Kidney (tissue), 14 donors: ENCODE results near the gene GLP2R. TPM values are rescaled to one million over a fixed set of nuclear protein-coding genes. Genes with fewer than 3 reads are reported as not detected.

Experiments used
- DNase-seq, 5 donors: peaks; one replicate each; pipeline ENCODE4 v3.0.0-alpha.2; 2013 to 2020
- FAIRE-seq: peaks from 2 replicates; lab custom pipeline; 2012; peaks lifted over from hg19 to GRCh38; lab: Jason Lieb, UNC
- H3K27ac ChIP-seq, 2 donors: one replicate each; pipeline ENCODE4 v1.7.0; 2013; ENCODE audit warnings: low read depth in 2 of 2, low read length in 2 of 2, inconsistent platforms in 1 of 2
- H3K27me3 ChIP-seq: one replicate; pipeline ENCODE4 v1.7.1; 2013; ENCODE audit warnings: low read length, inconsistent platforms; ENCODE audit not compliant: control insufficient read depth, insufficient read depth
- H3K36me3 ChIP-seq, 3 donors: one replicate each; pipeline versions ENCODE4 v1.7.0 to v1.7.1; 2013; ENCODE audit warnings: low read length in 3 of 3, control low read depth in 1 of 3, inconsistent platforms in 1 of 3; ENCODE audit not compliant: insufficient read depth in 3 of 3, control insufficient read depth in 2 of 3
- H3K4me1 ChIP-seq, 3 donors: one replicate each; pipeline versions ENCODE4 v1.7.0 to v1.7.1; 2013; ENCODE audit warnings: low read length in 3 of 3, inconsistent platforms in 1 of 3, low read depth in 1 of 3; ENCODE audit not compliant: control insufficient read depth in 2 of 3, insufficient read depth in 2 of 3
- H3K4me3 ChIP-seq, 3 donors: one replicate each; pipeline versions ENCODE4 v1.7.0 to v1.8.1; 2013; ENCODE audit warnings: low read length in 3 of 3, control low read depth in 1 of 3, inconsistent platforms in 1 of 3
- H3K9ac ChIP-seq, 3 donors: one replicate each; pipeline versions ENCODE4 v1.7.0 to v1.7.1; 2013; ENCODE audit warnings: low read length in 3 of 3, control low read depth in 1 of 3, inconsistent platforms in 1 of 3
- H3K9me3 ChIP-seq, 3 donors: one replicate each; pipeline versions ENCODE4 v1.7.0 to v1.7.1; 2013; ENCODE audit warnings: low read length in 3 of 3, control low read depth in 1 of 3, inconsistent platforms in 1 of 3; ENCODE audit not compliant: control insufficient read depth in 2 of 3, insufficient read depth in 1 of 3
- intact Hi-C: fragments of 100-400 bp; cut with DNase I; formaldehyde crosslinking; loops from one replicate; pipeline ENCODE4 v1.11.1; 2022
- polyA plus RNA-seq: library from polyadenylated mRNA; stranded (reverse); fragments of 350-450 nt; fragmentation: Illumina TruSeq; extraction: RNeasy Lipid Tissue Mini Kit (QIAGEN cat#74804); gene quantifications from one replicate; pipeline ENCODE4 v1.2.3, GENCODE V29; 2014; ENCODE audit warnings: low read depth, low replicate concordance; ENCODE audit not compliant: insufficient read depth
- total RNA-seq: library from RNA; stranded (reverse); fragmentation: NEBNext Ultra II Directional; extraction: Animal tissue kit (Norgen Biotek cat#: 25700); gene quantifications from one replicate; pipeline ENCODE4 v1.2.1, GENCODE V29; 2021
- TF ChIP-seq, protein P1 (sequence below): IDR thresholded peaks from 3 replicates; pipeline ENCODE4 v1.5.1; 2012; ENCODE audit warnings: mild to moderate bottlenecking, moderate library complexity, borderline replicate concordance; ENCODE audit not compliant: insufficient read depth; ENCODE audit errors: extremely low read depth
- donor health status: control.
- donor health status: control.
- donor health status: control.
- donor health status: control.
- donor health status: control.
- donor health status: DM: yes; HTN: yes; CAD: no.
- donor health status: Normal renal cell carcinoma (clear cell type).

Gene GLP2R
- total and polyA plus RNA-seq, 2 donors from 2014 or later = not detected

DNA sequence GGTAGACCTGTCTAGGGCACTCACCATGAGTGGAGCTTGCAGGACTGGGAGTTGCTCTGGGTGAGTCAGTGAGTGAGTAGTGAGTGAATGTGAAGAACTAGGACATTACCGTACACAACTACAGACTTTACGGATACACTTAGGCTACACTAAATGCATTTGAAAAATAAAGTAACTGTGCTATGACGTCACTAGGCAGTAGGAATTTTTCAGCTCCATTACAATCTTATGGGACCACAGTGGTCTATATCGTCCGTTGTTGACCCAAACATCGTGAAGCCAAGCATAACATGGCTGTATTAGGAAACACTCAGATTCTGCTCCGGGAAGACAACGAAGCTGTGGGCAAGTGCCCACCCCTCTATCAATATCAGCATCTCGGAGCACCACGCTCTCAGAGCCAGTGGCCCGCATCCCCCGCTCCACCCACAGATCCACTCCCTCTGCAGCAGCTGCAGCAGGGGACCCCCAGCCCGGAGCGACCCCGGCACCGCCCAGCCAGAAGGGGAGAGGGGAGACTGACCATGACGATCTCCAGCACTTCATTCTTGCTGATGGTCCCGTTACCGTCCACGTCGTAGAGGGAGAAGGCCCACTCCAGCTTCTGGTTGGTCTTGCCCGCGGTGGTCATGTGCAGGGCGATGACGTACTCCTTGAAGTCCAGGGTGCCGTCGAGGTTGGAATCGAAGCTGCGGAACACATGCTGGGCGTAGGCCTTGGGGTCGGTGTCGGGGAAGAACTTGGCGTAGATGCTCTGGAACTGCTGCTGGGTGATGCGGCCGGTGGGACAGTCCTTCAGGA lies 78.8 kb downstream of the GLP2R start:
- DNase-seq (peak in 1 of 5 donors; percentile 68), FAIRE-seq (no peak)
- H3K27ac ChIP-seq = no peak overlapping the region

DNA sequence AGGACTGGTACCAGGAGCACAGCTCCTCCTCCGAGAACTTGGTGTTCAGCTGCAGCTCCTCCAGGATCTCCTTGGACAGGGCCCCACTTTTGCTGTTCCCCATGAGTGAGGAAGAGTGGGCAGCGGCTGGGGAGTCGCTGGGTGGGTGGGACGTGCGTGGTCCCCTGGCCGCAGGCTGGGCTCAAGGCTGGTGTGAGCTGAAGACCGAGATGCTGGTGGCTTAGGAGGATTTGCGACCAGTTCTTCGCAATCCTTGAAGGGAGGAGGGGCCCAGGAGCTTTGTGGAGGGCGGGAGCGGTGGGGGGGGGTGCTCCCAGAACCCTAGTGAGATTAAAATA lies 79.3 kb downstream of the GLP2R start, which contains the start of gene RCVRN:
Gene RCVRN, minus strand, starts transcription at position 194 of the 338 bp plus-strand sequence. Its CDS starts 91 bp downstream, at position 103.
- intact Hi-C loops = no loop called here
- FAIRE-seq (no peak), DNase-seq (peak in 1 of 5 donors; percentile 56)
- Histone ChIP-seq H3K9me3 (no peaks in the 10 kb centered on the region), H3K36me3 (no peaks in the 10 kb centered on the region), H3K4me3 (no peak within 1 kb of the TSS), H3K4me1 (no peaks in the 10 kb centered on the region), H3K27ac (no peak within 1 kb of the TSS), H3K9ac (no peak within 1 kb of the TSS), H3K27me3 (no peaks in the 10 kb centered on the region)
- TF ChIP-seq, protein P1, sequence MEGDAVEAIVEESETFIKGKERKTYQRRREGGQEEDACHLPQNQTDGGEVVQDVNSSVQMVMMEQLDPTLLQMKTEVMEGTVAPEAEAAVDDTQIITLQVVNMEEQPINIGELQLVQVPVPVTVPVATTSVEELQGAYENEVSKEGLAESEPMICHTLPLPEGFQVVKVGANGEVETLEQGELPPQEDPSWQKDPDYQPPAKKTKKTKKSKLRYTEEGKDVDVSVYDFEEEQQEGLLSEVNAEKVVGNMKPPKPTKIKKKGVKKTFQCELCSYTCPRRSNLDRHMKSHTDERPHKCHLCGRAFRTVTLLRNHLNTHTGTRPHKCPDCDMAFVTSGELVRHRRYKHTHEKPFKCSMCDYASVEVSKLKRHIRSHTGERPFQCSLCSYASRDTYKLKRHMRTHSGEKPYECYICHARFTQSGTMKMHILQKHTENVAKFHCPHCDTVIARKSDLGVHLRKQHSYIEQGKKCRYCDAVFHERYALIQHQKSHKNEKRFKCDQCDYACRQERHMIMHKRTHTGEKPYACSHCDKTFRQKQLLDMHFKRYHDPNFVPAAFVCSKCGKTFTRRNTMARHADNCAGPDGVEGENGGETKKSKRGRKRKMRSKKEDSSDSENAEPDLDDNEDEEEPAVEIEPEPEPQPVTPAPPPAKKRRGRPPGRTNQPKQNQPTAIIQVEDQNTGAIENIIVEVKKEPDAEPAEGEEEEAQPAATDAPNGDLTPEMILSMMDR = no peak

More for the DNA sequence above, 78.8 kb downstream of the GLP2R start:
- intact Hi-C loops = no loop called here
- no peaks in the 10 kb centered on the region for H3K27me3 ChIP-seq
- no peaks in the 10 kb centered on the region for H3K4me1 ChIP-seq
- H3K4me3 ChIP-seq = no peak overlapping the region
- no peak overlapping the region for H3K9ac ChIP-seq
- H3K36me3 ChIP-seq = no peaks in the 10 kb centered on the region
- no peaks in the 10 kb centered on the region for H3K9me3 ChIP-seq
- TF ChIP-seq, protein P1 = no peak

DNA sequence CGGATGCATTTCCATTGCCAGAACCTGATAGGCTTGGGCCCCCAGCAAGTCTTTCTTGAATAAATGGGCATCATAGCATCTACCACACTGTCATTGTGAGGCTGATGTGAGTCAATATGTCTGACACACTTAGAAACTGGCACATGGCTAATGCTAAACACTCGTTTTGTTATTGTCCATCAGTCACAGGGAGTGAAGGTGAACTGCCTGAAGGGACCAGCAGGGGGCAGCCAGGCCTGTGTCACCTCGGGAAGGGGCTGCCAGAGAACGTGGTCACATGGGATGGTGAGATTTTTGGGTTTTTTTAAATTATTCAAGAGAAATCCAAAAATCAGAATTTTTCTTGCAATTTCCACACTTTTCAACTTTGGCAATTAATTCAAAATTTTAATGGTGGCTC lies 80.2 kb downstream of the GLP2R start:
- FAIRE-seq (no peak), DNase-seq (peak in 2 of 5 donors; percentile 24 to 41)
- Histone ChIP-seq H3K27ac (no peak overlapping the region), H3K36me3 (no peaks in the 10 kb centered on the region), H3K4me1 (no peaks in the 10 kb centered on the region), H3K4me3 (no peak overlapping the region), H3K27me3 (no peaks in the 10 kb centered on the region), H3K9me3 (no peaks in the 10 kb centered on the region), H3K9ac (no peak overlapping the region)
- intact Hi-C loops = no loop called here
- TF ChIP-seq, protein P1 = peak; percentile 22
